OCI-LY7 (cell line): ENCODE results near the gene POLR2L. TPM values are rescaled to one million over a fixed set of nuclear protein-coding genes. Genes with fewer than 3 reads are reported as not detected.

ENCODE experiments used
- BruUV-seq: library from RNA; stranded (reverse); fragments of 400-500 nt; replicated peaks from 2 replicates; lab custom pipeline; 2021; lab: Mats Ljungman, UMichigan
- CTCF ChIA-PET: fragments of 300-600 bp; sonication (Branson Sonifier 250); formaldehyde crosslinking; loops from one replicate; lab custom pipeline; 2022; ENCODE audit warnings: antibody characterized with exemption; ENCODE audit not compliant: unreplicated experiment; lab: Charles Lee
- POLR2A ChIA-PET: fragments of 300-600 bp; sonication (Branson Sonifier 250); formaldehyde crosslinking; loops from one replicate; lab custom pipeline; 2022; ENCODE audit warnings: antibody characterized with exemption; lab: Charles Lee
- DNase-seq: peaks from one replicate; pipeline ENCODE4 v3.0.0-alpha.2; 2015; ENCODE audit warnings: low spot score
- H2AFZ ChIP-seq: fragments of 200-600 bp; sonication (generic), shearing (Covaris generic); 2 replicates; pipeline ENCODE4 v1.6.1; 2014; ENCODE audit warnings: mild to moderate bottlenecking, antibody characterized with exemption, low read length, moderate library complexity
- H3K27ac ChIP-seq: fragments of 200-600 bp; sonication (generic); 2 replicates; pipeline ENCODE4 v1.5.1; 2014; ENCODE audit warnings: mixed run types, low read depth, mild to moderate bottlenecking, moderate library complexity, low read length, inconsistent platforms; ENCODE audit not compliant: poor library complexity, severe bottlenecking
- H3K36me3 ChIP-seq: fragments of 200-600 bp; sonication (generic); 2 replicates; pipeline ENCODE4 v1.6.1; 2014; ENCODE audit warnings: mild to moderate bottlenecking, antibody characterized with exemption, low read length, moderate library complexity, mixed read lengths; ENCODE audit not compliant: insufficient read depth
- H3K4me1 ChIP-seq: fragments of 200-600 bp; sonication (generic); 2 replicates; pipeline ENCODE4 v1.5.1; 2014; ENCODE audit warnings: mild to moderate bottlenecking, low read length; ENCODE audit not compliant: insufficient read depth, poor library complexity, severe bottlenecking
- H3K4me2 ChIP-seq: fragments of 200-600 bp; sonication (generic); 2 replicates; pipeline ENCODE4 v1.6.1; 2014; ENCODE audit warnings: mild to moderate bottlenecking, low read length
- H3K4me3 ChIP-seq: fragments of 200-600 bp; sonication (generic); 2 replicates; pipeline ENCODE4 v1.5.1; 2014; ENCODE audit warnings: mild to moderate bottlenecking, low read depth, low read length; ENCODE audit not compliant: poor library complexity, severe bottlenecking
- H3K79me2 ChIP-seq: fragments of 200-600 bp; sonication (generic); 2 replicates; pipeline ENCODE4 v1.6.1; 2016; ENCODE audit warnings: low read depth, mild to moderate bottlenecking, low read length, moderate library complexity, mixed read lengths; ENCODE audit not compliant: insufficient read depth
- H3K9me2 ChIP-seq: fragments of 200-600 bp; sonication (generic); 2 replicates; pipeline ENCODE4 v1.6.1; 2016; ENCODE audit warnings: mild to moderate bottlenecking, low read length, mixed read lengths; ENCODE audit not compliant: insufficient read depth
- H3K9me3 ChIP-seq: fragments of 200-600 bp; sonication (generic); 2 replicates; pipeline ENCODE4 v1.6.1; 2014; ENCODE audit warnings: mild to moderate bottlenecking, mixed run types, low read length, mixed read lengths
- H4K20me1 ChIP-seq: fragments of 200-600 bp; sonication (generic); 2 replicates; pipeline ENCODE4 v1.6.1; 2014; ENCODE audit warnings: mild to moderate bottlenecking, antibody characterized with exemption, low read length, moderate library complexity, mixed read lengths; ENCODE audit not compliant: insufficient read depth
- EZH2phosphoT487 ChIP-seq: fragments of 200-600 bp; sonication (generic); IDR thresholded peaks from 2 replicates; pipeline ENCODE4 v1.6.1; 2018; ENCODE audit warnings: low read depth, borderline replicate concordance, mild to moderate bottlenecking, mixed run types, antibody characterized with exemption, low read length, moderate library complexity, mixed read lengths
- intact Hi-C: fragments of 100-400 bp; cut with micrococcal nuclease; formaldehyde crosslinking; loops from one replicate; pipeline ENCODE4 v1.10.0; 2022; ENCODE audit not compliant: unreplicated experiment
- total RNA-seq, 2 experiments: library from RNA; depleted of rRNA in 1 of 2; stranded (reverse); fragments of >200 nt in 1 of 2; shearing (Covaris generic) in 1 of 2; gene quantifications; 2 replicates each; pipeline ENCODE4 v1.2.3, GENCODE V29; 2014 to 2022
- TF ChIP-seq, protein P1 (sequence below): fragments of 200-600 bp; sonication (generic); conservative IDR thresholded peaks from 2 replicates; pipeline ENCODE4 v1.5.1; 2014; ENCODE audit warnings: mild to moderate bottlenecking, antibody characterized with exemption, low read length, moderate library complexity, mixed read lengths

Gene POLR2L
- total RNA-seq, 2 experiments from 2014 or later, result 88.3 to 206 TPM

DNA sequence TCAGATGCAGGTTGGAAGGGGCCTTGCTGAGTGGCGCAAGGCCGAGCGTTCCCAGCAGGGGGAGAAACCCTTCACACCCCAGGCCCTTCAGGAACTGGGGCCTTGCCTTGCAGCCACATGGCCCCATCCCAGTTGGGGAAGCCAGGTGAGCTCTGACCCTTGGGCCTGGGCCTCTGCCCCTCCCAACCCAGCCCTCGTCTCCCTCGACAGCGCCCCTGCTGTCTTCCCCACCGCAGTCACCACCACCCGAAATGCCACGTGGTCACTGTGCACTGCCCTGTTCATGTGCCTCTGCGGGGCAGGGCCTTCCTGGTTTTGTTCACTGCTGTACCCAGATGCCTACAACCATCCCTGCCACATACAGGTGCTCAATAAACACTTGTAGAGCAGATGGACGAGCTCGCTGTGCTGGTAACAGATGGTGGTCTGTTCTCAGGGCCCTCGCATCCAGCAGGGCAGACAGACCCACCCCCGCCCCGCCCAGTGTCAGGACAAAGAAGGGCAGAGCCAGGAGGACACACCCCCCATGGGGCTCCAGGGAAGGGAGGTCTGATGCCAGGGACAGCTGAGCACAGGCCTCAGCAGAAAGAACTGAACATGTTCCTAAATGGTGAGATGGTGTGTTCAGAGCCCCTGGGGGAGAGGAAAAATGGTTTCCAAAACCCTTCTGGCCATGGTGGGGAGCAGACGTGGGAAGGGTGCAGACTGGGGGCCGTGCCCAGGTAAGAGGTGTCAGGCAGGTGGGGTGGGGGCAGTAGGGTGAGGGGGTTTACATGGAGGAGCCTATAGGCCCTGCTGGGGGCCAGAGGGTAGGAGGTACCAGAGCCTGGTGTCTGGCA lies 3.7 kb downstream of the POLR2L start:
- Histone ChIP-seq H4K20me1 (peaks cover 12% of the 10 kb centered on the region; the same call in 1 of the 2 replicates), H3K4me2 (no peak overlapping the region), H3K36me3 (peaks cover 33% of the 10 kb centered on the region), H3K9me3 (no peaks in the 10 kb centered on the region), H3K4me1 (peaks cover 14% of the 10 kb centered on the region), H3K9me2 (no peaks in the 10 kb centered on the region), H3K79me2 (peaks cover 18% of the 10 kb centered on the region), H3K27ac (no peak overlapping the region), H3K4me3 (no peak overlapping the region), H2AFZ (no peak overlapping the region)
- ChIA-PET CTCF (interaction anchor here (0.8 kb wide), 1 partner anchor 9 kb away, joined by 3 read pairs; no protein-coding TSS in a partner anchor), POLR2A (no interaction called here)
- intact Hi-C loops, result no loop called here
- no peak for TF ChIP-seq EZH2phosphoT487
- TF ChIP-seq, protein P1, sequence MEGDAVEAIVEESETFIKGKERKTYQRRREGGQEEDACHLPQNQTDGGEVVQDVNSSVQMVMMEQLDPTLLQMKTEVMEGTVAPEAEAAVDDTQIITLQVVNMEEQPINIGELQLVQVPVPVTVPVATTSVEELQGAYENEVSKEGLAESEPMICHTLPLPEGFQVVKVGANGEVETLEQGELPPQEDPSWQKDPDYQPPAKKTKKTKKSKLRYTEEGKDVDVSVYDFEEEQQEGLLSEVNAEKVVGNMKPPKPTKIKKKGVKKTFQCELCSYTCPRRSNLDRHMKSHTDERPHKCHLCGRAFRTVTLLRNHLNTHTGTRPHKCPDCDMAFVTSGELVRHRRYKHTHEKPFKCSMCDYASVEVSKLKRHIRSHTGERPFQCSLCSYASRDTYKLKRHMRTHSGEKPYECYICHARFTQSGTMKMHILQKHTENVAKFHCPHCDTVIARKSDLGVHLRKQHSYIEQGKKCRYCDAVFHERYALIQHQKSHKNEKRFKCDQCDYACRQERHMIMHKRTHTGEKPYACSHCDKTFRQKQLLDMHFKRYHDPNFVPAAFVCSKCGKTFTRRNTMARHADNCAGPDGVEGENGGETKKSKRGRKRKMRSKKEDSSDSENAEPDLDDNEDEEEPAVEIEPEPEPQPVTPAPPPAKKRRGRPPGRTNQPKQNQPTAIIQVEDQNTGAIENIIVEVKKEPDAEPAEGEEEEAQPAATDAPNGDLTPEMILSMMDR, result no peak
- BruUV-seq, result no TSS peak
- no peak for DNase-seq

DNA sequence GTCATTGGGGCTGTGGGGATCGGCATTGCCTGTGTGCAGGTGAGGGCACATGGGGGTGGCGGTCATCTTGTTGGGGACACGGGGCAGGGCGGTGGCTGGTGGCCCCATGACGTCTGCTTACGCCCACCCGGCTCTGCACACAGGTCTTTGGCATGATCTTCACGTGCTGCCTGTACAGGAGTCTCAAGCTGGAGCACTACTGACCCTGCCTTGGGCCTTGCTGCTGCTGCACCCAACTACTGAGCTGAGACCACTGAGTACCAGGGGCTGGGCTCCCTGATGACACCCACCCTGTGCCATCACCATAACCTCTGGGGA lies 4.4 kb downstream of the POLR2L start:
- Histone ChIP-seq H3K9me2 (no peaks in the 10 kb centered on the region), H2AFZ (no peak overlapping the region), H3K27ac (no peak overlapping the region), H3K4me2 (no peak overlapping the region), H3K4me3 (no peak overlapping the region), H3K79me2 (peaks cover 18% of the 10 kb centered on the region), H3K36me3 (peaks cover 33% of the 10 kb centered on the region), H3K9me3 (no peaks in the 10 kb centered on the region), H4K20me1 (peaks cover 12% of the 10 kb centered on the region; the same call in 1 of the 2 replicates), H3K4me1 (peaks cover 10% of the 10 kb centered on the region)
- ChIA-PET CTCF (no interaction called here), POLR2A (no interaction called here)
- TF ChIP-seq, protein P1, result no peak
- no peak for TF ChIP-seq EZH2phosphoT487
- BruUV-seq, result no TSS peak
- intact Hi-C loops, result no loop called here
- no peak for DNase-seq
